OCI-LY1 (cell line): ENCODE data around the gene SAMD13.

Experiments
- CTCF ChIP-seq: fragments of 200-600 bp; sonication (generic), shearing (Covaris generic); IDR thresholded peaks from 2 replicates; pipeline ENCODE4 v1.5.1; 2017; ENCODE audit warnings: mild to moderate bottlenecking, antibody characterized with exemption, low read length, moderate library complexity, mixed read lengths
- EZH2 ChIP-seq: fragments of 200-600 bp; sonication (generic), shearing (Covaris generic); IDR thresholded peaks from 2 replicates; pipeline ENCODE4 v1.8.0; 2017; ENCODE audit warnings: borderline replicate concordance, mixed run types, mild to moderate bottlenecking, antibody characterized with exemption, low read length, moderate library complexity, mixed read lengths

- TF ChIP-seq CTCF, result no peak
- no peak for TF ChIP-seq EZH2
Measured at GRCh38 chr1:84361796-84362195, 60.3 kb downstream of the SAMD13 start.
